DMS 273 (cell line): ENCODE measurements around the gene YKT6.

Experiments used
- DNase-seq: peaks from one replicate; lab custom pipeline; 2025; ENCODE audit not compliant: unreplicated experiment; lab: John Stamatoyannopoulos, UW

The YKT6 gene

GRCh38 chr7:44230286-44230685, 29.5 kb downstream of the YKT6 start:
- no peak for DNase-seq

GRCh38 chr7:44231088-44231487, 30.3 kb downstream of the YKT6 start:
- DNase-seq = no peak

- no peak for DNase-seq
Measured at GRCh38 chr7:44232396-44232795, 31.6 kb downstream of the YKT6 start.

GRCh38 chr7:44232901-44233715, 32.3 kb downstream of the YKT6 start:
- DNase-seq = no peak

GRCh38 chr7:44235066-44235465, 34.3 kb downstream of the YKT6 start:
- no peak for DNase-seq

GRCh38 chr7:44235582-44236332, 35.0 kb downstream of the YKT6 start:
- DNase-seq = peak; percentile 71

- peak; percentile 52 for DNase-seq
Measured at GRCh38 chr7:44236333-44236728, 35.6 kb downstream of the YKT6 start.

- no peak for DNase-seq
Measured at GRCh38 chr7:44237696-44238095, 36.9 kb downstream of the YKT6 start.

- DNase-seq = no peak
Measured at GRCh38 chr7:44238116-44238695, 37.4 kb downstream of the YKT6 start.

GRCh38 chr7:44239361-44239760, 38.6 kb downstream of the YKT6 start:
- DNase-seq = no peak

GRCh38 chr7:44240376-44240775, 39.6 kb downstream of the YKT6 start:
- DNase-seq = no peak

GRCh38 chr7:44240983-44241510, 40.3 kb downstream of the YKT6 start:
- DNase-seq = peak; percentile 91

- DNase-seq = no peak
Measured at GRCh38 chr7:44242091-44242490, 41.3 kb downstream of the YKT6 start.

GRCh38 chr7:44244282-44244681, 43.5 kb downstream of the YKT6 start:
- peak; percentile 79 for DNase-seq

- no peak for DNase-seq
Measured at GRCh38 chr7:44246396-44247113, 45.8 kb downstream of the YKT6 start.

- no peak for DNase-seq
Measured at GRCh38 chr7:44247868-44248651, 47.3 kb downstream of the YKT6 start.

GRCh38 chr7:44249639-44250234, 49.0 kb downstream of the YKT6 start:
- no peak for DNase-seq

GRCh38 chr7:44251269-44251668, 50.5 kb downstream of the YKT6 start:
- DNase-seq = no peak

- DNase-seq = no peak
Measured at GRCh38 chr7:44251881-44252280, 51.1 kb downstream of the YKT6 start.

GRCh38 chr7:44256459-44256858, 55.7 kb downstream of the YKT6 start:
- no peak for DNase-seq
